GM13976 (cell line): ENCODE data around the gene HMGB1.

Source experiments
- DNase-seq: peaks from one replicate; pipeline ENCODE4 v3.0.0; 2012; ENCODE audit warnings: low spot score
- CTCF ChIP-seq: IDR thresholded peaks from 2 replicates; pipeline ENCODE4 v1.5.1; 2012; ENCODE audit warnings: borderline replicate concordance, mild to moderate bottlenecking; ENCODE audit not compliant: insufficient read depth; ENCODE audit errors: extremely low read depth, missing control alignments, control extremely low read depth
- in situ Hi-C: fragments of 300-500 bp; cut with MboI; formaldehyde crosslinking; loops from one replicate; pipeline ENCODE4 v1.12.0; 2022; ENCODE audit warnings: low sequenced_read_pairs, mixed read lengths, inconsistent platforms; ENCODE audit not compliant: unreplicated experiment

HMGB1 gene

GRCh38 chr13:30499338-30499737 lies 33.6 kb upstream of the HMGB1 start:
- no peak for DNase-seq
- in situ Hi-C loops: no loop called here
- no peak for TF ChIP-seq CTCF

- in situ Hi-C loops: no loop called here
- TF ChIP-seq CTCF: no peak
- DNase-seq: no peak
These were observed 30.4 kb upstream of the HMGB1 start for GRCh38 chr13:30496147-30496546.

GRCh38 chr13:30495746-30496145 lies 30.0 kb upstream of the HMGB1 start:
- in situ Hi-C loops: no loop called here
- no peak for TF ChIP-seq CTCF
- no peak for DNase-seq

GRCh38 chr13:30493658-30494381 lies 28.1 kb upstream of the HMGB1 start:
- no peak for DNase-seq
- in situ Hi-C loops: no loop called here
- no peak for TF ChIP-seq CTCF

- no peak for DNase-seq
- no peak for TF ChIP-seq CTCF
- in situ Hi-C loops: no loop called here
These were observed 21.3 kb upstream of the HMGB1 start for GRCh38 chr13:30487075-30487470.

GRCh38 chr13:30486230-30487074 lies 20.7 kb upstream of the HMGB1 start:
- TF ChIP-seq CTCF: no peak
- in situ Hi-C loops: no loop called here
- DNase-seq: no peak
